WTC11 (cell line): Measurements from ENCODE around the gene IL10RA. TPM values are rescaled to one million over a fixed set of nuclear protein-coding genes. Genes with fewer than 3 reads are reported as not detected.
"Not testable (repeated sequence)": the region's sequence is repeated elsewhere in the genome, so short reads cannot be mapped to it uniquely, and the experiment has no call there.

Experiments
- ATAC-seq: fragments of 200-7000 bp; cut with Tn5 transposase; 2 replicates; pipeline ENCODE4 v1.10.0; 2021; ENCODE audit warnings: mild to moderate bottlenecking, moderate library complexity
- CTCF ChIA-PET: fragments of 300-600 bp; sonication (Branson Sonifier 250); formaldehyde crosslinking; loops from one replicate; lab custom pipeline; 2021; ENCODE audit warnings: antibody characterized with exemption; lab: Charles Lee
- POLR2A ChIA-PET: fragments of 350-600 bp; sonication (Branson Sonifier 250); formaldehyde crosslinking; loops from one replicate; lab custom pipeline; 2021; ENCODE audit warnings: antibody characterized with exemption; lab: Charles Lee
- DNase-seq: peaks from one replicate; pipeline ENCODE4 v3.0.0; 2021; ENCODE audit warnings: low spot score
- H3K27ac Mint-ChIP-seq: 2 replicates; pipeline ENCODE4 v1.8.0; 2021; ENCODE audit warnings: mixed read lengths
- H3K27me3 Mint-ChIP-seq: 2 replicates; pipeline ENCODE4 v1.8.0; 2021; ENCODE audit warnings: low read depth, mild to moderate bottlenecking, moderate library complexity, mixed read lengths
- H3K36me3 Mint-ChIP-seq: 2 replicates; pipeline ENCODE4 v1.8.0; 2021; ENCODE audit warnings: mixed read lengths
- H3K4me1 Mint-ChIP-seq: 2 replicates; pipeline ENCODE4 v1.8.0; 2022; ENCODE audit warnings: mixed read lengths
- H3K4me3 Mint-ChIP-seq: 2 replicates; pipeline ENCODE4 v1.8.0; 2021; ENCODE audit warnings: mild to moderate bottlenecking, moderate library complexity, mixed read lengths
- H3K9me3 Mint-ChIP-seq: 2 replicates; pipeline ENCODE4 v1.8.0; 2021; ENCODE audit warnings: mixed read lengths
- FOXJ3 ChIP-seq: sonication (generic); formaldehyde crosslinking; IDR thresholded peaks from 2 replicates; pipeline ENCODE4 v1.9.0; 2021; ENCODE audit warnings: missing genetic modification reagents, mild to moderate bottlenecking, borderline replicate concordance
- GABPB1 ChIP-seq: sonication (generic); formaldehyde crosslinking; IDR thresholded peaks from 2 replicates; pipeline ENCODE4 v1.8.1; 2023; ENCODE audit warnings: mild to moderate bottlenecking, missing genetic modification reagents
- JUN ChIP-seq: sonication (generic); formaldehyde crosslinking; IDR thresholded peaks from 2 replicates; pipeline ENCODE4 v1.8.0; 2023; ENCODE audit warnings: mild to moderate bottlenecking, missing genetic modification reagents
- NR3C1 ChIP-seq: sonication (generic); formaldehyde crosslinking; conservative IDR thresholded peaks from 2 replicates; pipeline ENCODE4 v1.8.1; 2023; ENCODE audit warnings: low read depth, mild to moderate bottlenecking, missing genetic modification reagents
- OVOL2 ChIP-seq: fragments of 250-450 bp; sonication (Bioruptor Pico); IDR thresholded peaks from 2 replicates; pipeline ENCODE4 v1.9.0; 2021; ENCODE audit warnings: mild to moderate bottlenecking, borderline replicate concordance
- SMAD3 ChIP-seq: sonication (generic); formaldehyde crosslinking; IDR thresholded peaks from 2 replicates; pipeline ENCODE4 v1.8.0; 2022; ENCODE audit warnings: missing genetic modification reagents, mild to moderate bottlenecking, borderline replicate concordance
- ZBTB21 ChIP-seq: sonication (generic); formaldehyde crosslinking; IDR thresholded peaks from 2 replicates; pipeline ENCODE4 v1.8.1; 2023; ENCODE audit warnings: mild to moderate bottlenecking, missing genetic modification reagents, borderline replicate concordance
- ZNF232 ChIP-seq: sonication (generic); formaldehyde crosslinking; IDR thresholded peaks from 2 replicates; pipeline ENCODE4 v1.8.0; 2022; ENCODE audit warnings: mild to moderate bottlenecking, missing genetic modification reagents
- ZNF263 ChIP-seq: sonication (generic); formaldehyde crosslinking; IDR thresholded peaks from 2 replicates; pipeline ENCODE4 v1.8.1; 2022; ENCODE audit warnings: low read depth, mild to moderate bottlenecking, moderate library complexity, missing genetic modification reagents
- ZNF423 ChIP-seq: fragments of 250-450 bp; sonication (Bioruptor Pico); IDR thresholded peaks from 2 replicates; pipeline ENCODE4 v2.1.2; 2022; ENCODE audit warnings: mild to moderate bottlenecking, moderate library complexity
- total RNA-seq: library from RNA; stranded (reverse); gene quantifications from 3 replicates; pipeline ENCODE4 v1.2.3, GENCODE V29; 2021
- TF ChIP-seq, protein P1 (sequence below): sonication (generic); formaldehyde crosslinking; IDR thresholded peaks from 2 replicates; pipeline ENCODE4 v1.8.1; 2022; ENCODE audit warnings: mild to moderate bottlenecking, moderate library complexity, missing genetic modification reagents
- TF ChIP-seq, protein P2 (sequence below): fragments of 250-450 bp; sonication (Bioruptor Pico); IDR thresholded peaks from 2 replicates; pipeline ENCODE4 v1.8.0; 2021; ENCODE audit warnings: mild to moderate bottlenecking
- TF ChIP-seq, protein P3 (sequence below): sonication (generic); formaldehyde crosslinking; IDR thresholded peaks from 2 replicates; pipeline ENCODE4 v1.8.1; 2023; ENCODE audit warnings: mild to moderate bottlenecking, missing genetic modification reagents, borderline replicate concordance
- TF ChIP-seq, protein P4 (sequence below): sonication (generic); formaldehyde crosslinking; IDR thresholded peaks from 2 replicates; pipeline ENCODE4 v1.8.0; 2023; ENCODE audit warnings: missing genetic modification reagents
- TF ChIP-seq, protein P5 (sequence below): sonication (generic); formaldehyde crosslinking; IDR thresholded peaks from 2 replicates; pipeline ENCODE4 v1.8.1; 2023; ENCODE audit warnings: mild to moderate bottlenecking, missing genetic modification reagents
- TF ChIP-seq, protein P6 (sequence below): fragments of 250-450 bp; sonication (Bioruptor Pico); IDR thresholded peaks from 2 replicates; pipeline ENCODE4 v1.9.0; 2021; ENCODE audit warnings: mild to moderate bottlenecking
- TF ChIP-seq, protein P7 (sequence below): sonication (generic); formaldehyde crosslinking; IDR thresholded peaks from 2 replicates; pipeline ENCODE4 v1.8.1; 2022; ENCODE audit warnings: low read depth, mild to moderate bottlenecking, moderate library complexity, missing genetic modification reagents, borderline replicate concordance

The IL10RA gene
- total RNA-seq, 1 experiment from 2014 or later, result 0.74 TPM

DNA sequence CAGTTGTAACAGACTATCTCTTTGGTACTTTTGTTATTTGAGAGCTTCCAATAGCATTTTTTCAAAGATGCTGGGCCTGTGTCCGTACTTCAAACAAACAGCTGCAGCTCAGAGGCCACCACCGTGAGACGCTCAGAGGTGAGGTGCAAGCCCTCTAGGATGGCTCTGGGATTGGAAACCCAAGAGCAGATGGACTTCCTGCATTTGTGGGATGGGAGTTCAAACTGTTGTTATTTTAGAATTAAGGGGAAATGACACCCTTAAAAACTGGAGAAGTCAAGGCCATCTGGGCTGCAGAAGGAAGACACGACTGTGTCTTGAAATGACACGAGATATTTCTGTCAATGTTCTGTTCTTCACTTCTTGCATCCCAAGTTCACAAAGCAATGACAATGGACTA lies 9.2 kb upstream of the IL10RA start:
- no peaks in the 10 kb centered on the region for H3K9me3 Mint-ChIP-seq
- H3K27ac Mint-ChIP-seq, result no peak overlapping the region
- no peak for ATAC-seq
- no peaks in the 10 kb centered on the region for H3K36me3 Mint-ChIP-seq
- H3K27me3 Mint-ChIP-seq, result peaks cover 2% of the 10 kb centered on the region
- no peak overlapping the region for H3K4me3 Mint-ChIP-seq
- peaks cover 5% of the 10 kb centered on the region for H3K4me1 Mint-ChIP-seq
- TF ChIP-seq ZNF263 (CRISPR knock-in tag) (no peak), ZBTB21 (no peak), ZNF232 (CRISPR knock-in tag) (no peak), GABPB1 (CRISPR knock-in tag) (no peak), OVOL2 (CRISPR knock-in tag) (no peak), FOXJ3 (CRISPR knock-in tag) (no peak), JUN (no peak), SMAD3 (CRISPR knock-in tag) (no peak), ZNF423 (no peak), NR3C1 (CRISPR knock-in tag) (no peak)
- TF ChIP-seq, protein P1, sequence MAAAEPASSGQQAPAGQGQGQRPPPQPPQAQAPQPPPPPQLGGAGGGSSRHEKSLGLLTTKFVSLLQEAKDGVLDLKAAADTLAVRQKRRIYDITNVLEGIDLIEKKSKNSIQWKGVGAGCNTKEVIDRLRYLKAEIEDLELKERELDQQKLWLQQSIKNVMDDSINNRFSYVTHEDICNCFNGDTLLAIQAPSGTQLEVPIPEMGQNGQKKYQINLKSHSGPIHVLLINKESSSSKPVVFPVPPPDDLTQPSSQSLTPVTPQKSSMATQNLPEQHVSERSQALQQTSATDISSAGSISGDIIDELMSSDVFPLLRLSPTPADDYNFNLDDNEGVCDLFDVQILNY (CRISPR knock-in tag), result no peak
- TF ChIP-seq, protein P2, sequence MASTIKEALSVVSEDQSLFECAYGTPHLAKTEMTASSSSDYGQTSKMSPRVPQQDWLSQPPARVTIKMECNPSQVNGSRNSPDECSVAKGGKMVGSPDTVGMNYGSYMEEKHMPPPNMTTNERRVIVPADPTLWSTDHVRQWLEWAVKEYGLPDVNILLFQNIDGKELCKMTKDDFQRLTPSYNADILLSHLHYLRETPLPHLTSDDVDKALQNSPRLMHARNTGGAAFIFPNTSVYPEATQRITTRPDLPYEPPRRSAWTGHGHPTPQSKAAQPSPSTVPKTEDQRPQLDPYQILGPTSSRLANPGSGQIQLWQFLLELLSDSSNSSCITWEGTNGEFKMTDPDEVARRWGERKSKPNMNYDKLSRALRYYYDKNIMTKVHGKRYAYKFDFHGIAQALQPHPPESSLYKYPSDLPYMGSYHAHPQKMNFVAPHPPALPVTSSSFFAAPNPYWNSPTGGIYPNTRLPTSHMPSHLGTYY (CRISPR knock-in tag), result no peak
- TF ChIP-seq, protein P3, sequence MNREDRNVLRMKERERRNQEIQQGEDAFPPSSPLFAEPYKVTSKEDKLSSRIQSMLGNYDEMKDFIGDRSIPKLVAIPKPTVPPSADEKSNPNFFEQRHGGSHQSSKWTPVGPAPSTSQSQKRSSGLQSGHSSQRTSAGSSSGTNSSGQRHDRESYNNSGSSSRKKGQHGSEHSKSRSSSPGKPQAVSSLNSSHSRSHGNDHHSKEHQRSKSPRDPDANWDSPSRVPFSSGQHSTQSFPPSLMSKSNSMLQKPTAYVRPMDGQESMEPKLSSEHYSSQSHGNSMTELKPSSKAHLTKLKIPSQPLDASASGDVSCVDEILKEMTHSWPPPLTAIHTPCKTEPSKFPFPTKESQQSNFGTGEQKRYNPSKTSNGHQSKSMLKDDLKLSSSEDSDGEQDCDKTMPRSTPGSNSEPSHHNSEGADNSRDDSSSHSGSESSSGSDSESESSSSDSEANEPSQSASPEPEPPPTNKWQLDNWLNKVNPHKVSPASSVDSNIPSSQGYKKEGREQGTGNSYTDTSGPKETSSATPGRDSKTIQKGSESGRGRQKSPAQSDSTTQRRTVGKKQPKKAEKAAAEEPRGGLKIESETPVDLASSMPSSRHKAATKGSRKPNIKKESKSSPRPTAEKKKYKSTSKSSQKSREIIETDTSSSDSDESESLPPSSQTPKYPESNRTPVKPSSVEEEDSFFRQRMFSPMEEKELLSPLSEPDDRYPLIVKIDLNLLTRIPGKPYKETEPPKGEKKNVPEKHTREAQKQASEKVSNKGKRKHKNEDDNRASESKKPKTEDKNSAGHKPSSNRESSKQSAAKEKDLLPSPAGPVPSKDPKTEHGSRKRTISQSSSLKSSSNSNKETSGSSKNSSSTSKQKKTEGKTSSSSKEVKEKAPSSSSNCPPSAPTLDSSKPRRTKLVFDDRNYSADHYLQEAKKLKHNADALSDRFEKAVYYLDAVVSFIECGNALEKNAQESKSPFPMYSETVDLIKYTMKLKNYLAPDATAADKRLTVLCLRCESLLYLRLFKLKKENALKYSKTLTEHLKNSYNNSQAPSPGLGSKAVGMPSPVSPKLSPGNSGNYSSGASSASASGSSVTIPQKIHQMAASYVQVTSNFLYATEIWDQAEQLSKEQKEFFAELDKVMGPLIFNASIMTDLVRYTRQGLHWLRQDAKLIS (CRISPR knock-in tag), result no peak
- TF ChIP-seq, protein P4, sequence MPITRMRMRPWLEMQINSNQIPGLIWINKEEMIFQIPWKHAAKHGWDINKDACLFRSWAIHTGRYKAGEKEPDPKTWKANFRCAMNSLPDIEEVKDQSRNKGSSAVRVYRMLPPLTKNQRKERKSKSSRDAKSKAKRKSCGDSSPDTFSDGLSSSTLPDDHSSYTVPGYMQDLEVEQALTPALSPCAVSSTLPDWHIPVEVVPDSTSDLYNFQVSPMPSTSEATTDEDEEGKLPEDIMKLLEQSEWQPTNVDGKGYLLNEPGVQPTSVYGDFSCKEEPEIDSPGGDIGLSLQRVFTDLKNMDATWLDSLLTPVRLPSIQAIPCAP (CRISPR knock-in tag), result no peak
- TF ChIP-seq, protein P5, sequence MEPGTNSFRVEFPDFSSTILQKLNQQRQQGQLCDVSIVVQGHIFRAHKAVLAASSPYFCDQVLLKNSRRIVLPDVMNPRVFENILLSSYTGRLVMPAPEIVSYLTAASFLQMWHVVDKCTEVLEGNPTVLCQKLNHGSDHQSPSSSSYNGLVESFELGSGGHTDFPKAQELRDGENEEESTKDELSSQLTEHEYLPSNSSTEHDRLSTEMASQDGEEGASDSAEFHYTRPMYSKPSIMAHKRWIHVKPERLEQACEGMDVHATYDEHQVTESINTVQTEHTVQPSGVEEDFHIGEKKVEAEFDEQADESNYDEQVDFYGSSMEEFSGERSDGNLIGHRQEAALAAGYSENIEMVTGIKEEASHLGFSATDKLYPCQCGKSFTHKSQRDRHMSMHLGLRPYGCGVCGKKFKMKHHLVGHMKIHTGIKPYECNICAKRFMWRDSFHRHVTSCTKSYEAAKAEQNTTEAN (CRISPR knock-in tag), result no peak
- TF ChIP-seq, protein P6, sequence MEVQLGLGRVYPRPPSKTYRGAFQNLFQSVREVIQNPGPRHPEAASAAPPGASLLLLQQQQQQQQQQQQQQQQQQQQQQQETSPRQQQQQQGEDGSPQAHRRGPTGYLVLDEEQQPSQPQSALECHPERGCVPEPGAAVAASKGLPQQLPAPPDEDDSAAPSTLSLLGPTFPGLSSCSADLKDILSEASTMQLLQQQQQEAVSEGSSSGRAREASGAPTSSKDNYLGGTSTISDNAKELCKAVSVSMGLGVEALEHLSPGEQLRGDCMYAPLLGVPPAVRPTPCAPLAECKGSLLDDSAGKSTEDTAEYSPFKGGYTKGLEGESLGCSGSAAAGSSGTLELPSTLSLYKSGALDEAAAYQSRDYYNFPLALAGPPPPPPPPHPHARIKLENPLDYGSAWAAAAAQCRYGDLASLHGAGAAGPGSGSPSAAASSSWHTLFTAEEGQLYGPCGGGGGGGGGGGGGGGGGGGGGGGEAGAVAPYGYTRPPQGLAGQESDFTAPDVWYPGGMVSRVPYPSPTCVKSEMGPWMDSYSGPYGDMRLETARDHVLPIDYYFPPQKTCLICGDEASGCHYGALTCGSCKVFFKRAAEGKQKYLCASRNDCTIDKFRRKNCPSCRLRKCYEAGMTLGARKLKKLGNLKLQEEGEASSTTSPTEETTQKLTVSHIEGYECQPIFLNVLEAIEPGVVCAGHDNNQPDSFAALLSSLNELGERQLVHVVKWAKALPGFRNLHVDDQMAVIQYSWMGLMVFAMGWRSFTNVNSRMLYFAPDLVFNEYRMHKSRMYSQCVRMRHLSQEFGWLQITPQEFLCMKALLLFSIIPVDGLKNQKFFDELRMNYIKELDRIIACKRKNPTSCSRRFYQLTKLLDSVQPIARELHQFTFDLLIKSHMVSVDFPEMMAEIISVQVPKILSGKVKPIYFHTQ (CRISPR knock-in tag), result no peak
- TF ChIP-seq, protein P7, sequence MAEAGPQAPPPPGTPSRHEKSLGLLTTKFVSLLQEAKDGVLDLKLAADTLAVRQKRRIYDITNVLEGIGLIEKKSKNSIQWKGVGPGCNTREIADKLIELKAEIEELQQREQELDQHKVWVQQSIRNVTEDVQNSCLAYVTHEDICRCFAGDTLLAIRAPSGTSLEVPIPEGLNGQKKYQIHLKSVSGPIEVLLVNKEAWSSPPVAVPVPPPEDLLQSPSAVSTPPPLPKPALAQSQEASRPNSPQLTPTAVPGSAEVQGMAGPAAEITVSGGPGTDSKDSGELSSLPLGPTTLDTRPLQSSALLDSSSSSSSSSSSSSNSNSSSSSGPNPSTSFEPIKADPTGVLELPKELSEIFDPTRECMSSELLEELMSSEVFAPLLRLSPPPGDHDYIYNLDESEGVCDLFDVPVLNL (CRISPR knock-in tag), result no peak
- TF ChIP-seq, all 79 proteins: peak for 0
- DNase-seq, result no peak
- ChIA-PET CTCF (interaction anchor here (1.5 to 3.1 kb wide), 2 partner anchors 30 to 77 kb away, joined by 4 to 10 read pairs; no protein-coding TSS in a partner anchor), POLR2A (no interaction called here)

DNA sequence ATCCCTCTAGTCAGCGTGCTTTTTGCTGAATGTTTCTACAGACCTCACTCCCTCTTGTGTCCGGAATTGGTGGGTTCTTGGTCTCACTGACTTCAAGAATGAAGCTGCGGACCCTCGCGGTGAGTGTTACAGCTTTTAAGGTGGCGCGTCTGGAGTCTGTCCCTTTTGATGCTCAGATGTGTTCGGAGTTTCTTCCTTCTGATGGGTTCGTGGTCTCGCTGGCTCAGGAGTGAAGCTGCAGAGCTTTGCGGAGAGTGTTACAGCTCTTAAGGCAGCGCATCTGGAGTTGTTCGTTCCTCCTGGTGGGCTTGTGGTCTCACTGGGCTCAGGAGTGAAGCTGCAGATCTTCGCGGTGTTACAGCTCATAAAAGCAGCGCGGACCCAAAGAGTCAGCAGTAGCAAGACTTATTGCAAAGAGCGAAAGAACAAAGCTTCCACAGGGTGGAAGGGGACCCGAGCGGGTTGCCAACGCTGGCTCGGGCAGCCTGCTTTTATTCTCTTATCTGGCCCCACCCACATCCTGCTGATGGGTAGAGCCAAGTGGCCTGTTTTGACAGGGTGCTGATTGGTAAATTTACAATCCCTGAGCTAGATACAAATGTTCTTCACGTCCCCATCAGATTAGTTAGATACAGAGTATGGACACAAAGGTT lies 8.5 kb upstream of the IL10RA start:
- CTCF ChIA-PET, result interaction anchor here (1.0 to 3.1 kb wide), 3 partner anchors 16 to 76 kb away, joined by 3 to 10 read pairs (median 4); no protein-coding TSS in a partner anchor

DNA sequence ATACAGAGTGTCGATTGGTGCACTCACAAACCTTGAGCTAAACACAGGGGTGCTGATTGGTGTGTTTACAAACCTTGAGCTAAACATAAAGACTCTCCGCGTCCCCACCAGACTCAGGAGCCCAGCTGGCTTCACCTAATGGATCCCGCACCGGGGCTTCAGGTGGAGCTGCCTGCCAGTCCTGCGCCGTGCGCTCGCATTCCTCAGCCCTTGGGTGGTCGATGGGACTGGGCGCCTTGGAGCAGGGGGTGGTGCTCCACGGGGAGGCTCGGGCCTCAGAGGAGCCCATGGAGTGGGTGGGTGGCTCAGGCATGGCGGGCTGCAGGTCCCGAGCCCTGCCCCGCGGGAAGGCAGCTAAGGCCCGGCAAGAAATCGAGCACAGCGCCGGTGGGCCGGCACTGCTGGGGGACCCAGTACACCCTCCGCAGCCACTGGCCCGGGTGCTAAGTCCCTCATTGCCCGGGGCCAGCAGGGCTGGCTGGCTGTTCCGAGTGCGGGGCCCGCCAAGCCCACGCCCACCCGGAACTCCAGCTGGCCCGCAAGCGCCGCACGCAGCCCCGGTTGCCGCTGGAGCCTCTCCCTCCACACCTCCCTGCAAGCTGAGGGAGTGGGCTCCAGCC lies 7.8 kb upstream of the IL10RA start:
- POLR2A ChIA-PET, H3K36me3 Mint-ChIP-seq, DNase-seq, H3K9me3 Mint-ChIP-seq, H3K4me3 Mint-ChIP-seq, H3K27me3 Mint-ChIP-seq, ATAC-seq, H3K27ac Mint-ChIP-seq, H3K4me1 Mint-ChIP-seq: not testable (repeated sequence)
- CTCF ChIA-PET, result interaction anchor here (1.0 to 3.1 kb wide), 2 partner anchors 17 to 31 kb away, joined by 3 to 10 read pairs; no protein-coding TSS in a partner anchor

More for the DNA sequence above, 8.5 kb upstream of the IL10RA start:
- H3K36me3 Mint-ChIP-seq, H3K4me3 Mint-ChIP-seq, POLR2A ChIA-PET, DNase-seq, H3K4me1 Mint-ChIP-seq, H3K27ac Mint-ChIP-seq, H3K9me3 Mint-ChIP-seq, H3K27me3 Mint-ChIP-seq, ATAC-seq: not testable (repeated sequence)
